ENCODE measurements around the gene ZNF490.
"Not testable (repeated sequence)": the region's sequence is repeated elsewhere in the genome, so short reads cannot be mapped to it uniquely, and the experiment has no call there.

ZNF490 gene

DNA sequence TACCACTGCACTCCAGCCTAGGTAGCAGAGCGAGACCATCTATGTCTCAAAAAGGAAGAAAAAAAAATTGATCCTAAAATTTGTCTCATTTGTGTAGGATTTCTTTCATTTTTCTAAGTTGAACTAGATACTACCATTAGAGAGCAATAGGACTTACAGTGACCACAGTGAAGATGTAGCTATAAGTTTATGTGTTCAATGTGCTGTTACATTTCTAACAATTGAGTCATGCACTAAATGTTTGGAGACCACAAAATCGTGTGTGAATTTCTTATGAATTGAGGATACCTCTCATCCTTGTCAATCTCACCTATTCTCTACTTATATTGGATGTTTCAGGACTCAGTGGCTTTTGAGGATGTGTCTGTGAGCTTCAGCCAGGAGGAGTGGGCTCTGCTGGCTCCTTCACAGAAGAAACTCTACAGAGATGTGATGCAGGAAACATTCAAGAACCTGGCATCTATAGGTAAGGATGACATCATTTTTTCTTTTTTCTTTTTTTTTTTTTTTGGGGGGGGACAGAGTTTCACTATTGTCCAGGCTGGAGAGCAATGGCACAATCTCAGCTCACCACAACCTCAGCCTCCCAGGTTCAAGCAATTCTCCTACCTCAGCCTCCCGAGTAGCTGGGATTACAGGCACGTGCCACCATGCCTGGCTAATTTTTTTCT, 12.9 kb upstream of the ZNF490 start:
- Histone ChIP-seq H3K27ac (ENCODE audit: insufficient read depth, low read length, poor library complexity, severe bottlenecking) (no peak overlapping the region), H3K36me3 (ENCODE audit: control insufficient read depth, insufficient read depth, low read length) (peaks cover 37% of the 10 kb centered on the region), H3K27me3 (replicated peaks; ENCODE audit: control insufficient read depth, insufficient read depth, low read length, poor library complexity, severe bottlenecking) (no peaks in the 10 kb centered on the region), H3K4me3 (ENCODE audit: insufficient read depth, low read depth, low read length, poor library complexity, severe bottlenecking) (no peak overlapping the region), H3K4me1 (ENCODE audit: control insufficient read depth, insufficient read depth, low read length, poor library complexity, severe bottlenecking) (no peaks in the 10 kb centered on the region), H3K9me3 (ENCODE audit: control insufficient read depth, low read length) (peaks cover 4% of the 10 kb centered on the region)
- no peak for DNase-seq

DNA sequence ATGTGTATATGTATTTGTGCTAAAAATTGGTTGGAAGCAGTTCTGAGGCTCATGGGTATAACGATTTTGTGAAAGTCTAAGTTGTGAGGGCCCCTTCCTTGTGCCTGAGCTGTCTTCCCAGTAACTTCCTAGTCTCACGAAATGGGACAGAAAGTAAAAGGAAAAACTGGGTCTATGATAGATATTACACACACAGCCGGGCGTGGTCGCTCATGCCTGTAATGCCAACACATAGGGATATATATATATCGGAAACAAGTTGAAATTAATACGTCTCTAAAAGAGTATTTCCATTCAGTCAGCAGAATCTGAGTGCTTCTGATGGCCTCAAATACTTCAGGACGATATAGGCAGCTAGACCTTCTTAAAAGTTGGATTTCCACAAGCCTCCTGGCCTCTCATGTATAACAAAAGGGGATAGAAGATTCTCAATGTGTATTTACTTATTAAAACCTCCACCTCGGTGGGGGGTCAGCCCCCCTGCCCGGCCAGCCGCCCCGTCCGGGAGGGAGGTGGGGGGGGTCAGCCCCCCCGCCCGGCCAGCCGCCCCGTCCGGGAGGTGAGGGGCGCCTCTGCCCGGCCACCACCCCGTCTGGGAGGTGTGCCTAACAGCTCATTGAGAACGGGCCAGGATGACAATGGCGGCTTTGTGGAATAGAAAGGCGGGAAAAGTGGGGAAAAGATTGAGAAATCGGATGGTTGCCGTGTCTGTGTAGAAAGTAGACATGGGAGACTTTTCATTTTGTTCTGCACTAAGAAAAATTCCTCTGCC, 10.8 kb upstream of the ZNF490 start:
- H3K9me3 ChIP-seq (ENCODE audit: control insufficient read depth, low read length); DNase-seq; H3K4me1 ChIP-seq (ENCODE audit: control insufficient read depth, insufficient read depth, low read length, poor library complexity, severe bottlenecking); H3K4me3 ChIP-seq (ENCODE audit: insufficient read depth, low read depth, low read length, poor library complexity, severe bottlenecking); H3K27ac ChIP-seq (ENCODE audit: insufficient read depth, low read length, poor library complexity, severe bottlenecking); H3K27me3 ChIP-seq (replicated peaks; ENCODE audit: control insufficient read depth, insufficient read depth, low read length, poor library complexity, severe bottlenecking): not testable (repeated sequence)
- peaks cover 17% of the 10 kb centered on the region for H3K36me3 ChIP-seq (ENCODE audit: control insufficient read depth, insufficient read depth, low read length)

DNA sequence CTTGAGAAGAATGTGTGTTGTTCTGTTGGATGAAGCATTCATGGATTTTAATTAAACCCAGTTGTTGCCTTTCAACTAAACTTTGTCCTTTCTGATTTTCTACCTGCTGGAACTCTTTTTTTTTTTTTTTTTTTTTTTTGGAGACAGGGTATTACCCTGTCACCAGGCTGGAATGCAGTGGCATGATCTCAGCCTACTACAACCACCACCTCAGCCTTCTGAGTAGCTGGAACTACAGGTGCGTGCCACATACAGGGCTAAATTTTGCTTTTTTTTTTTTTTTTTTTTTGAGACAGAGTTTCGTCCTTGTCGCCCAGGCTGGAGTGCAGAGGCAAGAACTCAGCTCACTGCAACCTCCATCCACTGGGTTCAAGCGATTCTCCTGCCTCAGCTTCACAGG, 7.0 kb upstream of the ZNF490 start:
- no peaks in the 10 kb centered on the region for H3K36me3 ChIP-seq (ENCODE audit: control insufficient read depth, insufficient read depth, low read length)
- peaks cover 17% of the 10 kb centered on the region for H3K4me1 ChIP-seq (ENCODE audit: control insufficient read depth, insufficient read depth, low read length, poor library complexity, severe bottlenecking)
- H3K27me3 ChIP-seq (replicated peaks; ENCODE audit: control insufficient read depth, insufficient read depth, low read length, poor library complexity, severe bottlenecking): no peaks in the 10 kb centered on the region
- no peaks in the 10 kb centered on the region for H3K9me3 ChIP-seq (ENCODE audit: control insufficient read depth, low read length)
- DNase-seq: no peak
- no peak overlapping the region for H3K4me3 ChIP-seq (ENCODE audit: insufficient read depth, low read depth, low read length, poor library complexity, severe bottlenecking)
- H3K27ac ChIP-seq (ENCODE audit: insufficient read depth, low read length, poor library complexity, severe bottlenecking): no peak overlapping the region

DNA sequence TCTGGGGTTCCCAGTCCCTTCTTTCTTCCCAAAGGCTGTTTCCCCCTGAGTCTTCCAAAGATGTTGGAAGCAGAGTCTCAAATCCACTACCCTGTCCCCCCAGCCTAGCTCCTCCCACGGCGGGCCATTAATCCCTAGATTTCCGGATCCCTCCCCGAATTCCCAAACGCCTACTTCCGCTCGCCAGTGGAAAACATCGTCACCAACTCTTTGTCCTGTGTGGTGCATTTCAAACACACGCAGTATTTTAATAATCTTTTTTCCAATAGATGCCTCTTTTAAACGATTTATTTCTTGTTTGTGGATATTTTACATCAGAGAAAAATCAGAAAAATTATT, 717 bp upstream of the ZNF490 start:
- no peaks in the 10 kb centered on the region for H3K27me3 ChIP-seq (replicated peaks; ENCODE audit: control insufficient read depth, insufficient read depth, low read length, poor library complexity, severe bottlenecking)
- H3K36me3 ChIP-seq (ENCODE audit: control insufficient read depth, insufficient read depth, low read length): no peaks in the 10 kb centered on the region
- peak overlapping the region; percentile 87 for H3K27ac ChIP-seq (ENCODE audit: insufficient read depth, low read length, poor library complexity, severe bottlenecking)
- DNase-seq: no peak
- H3K4me3 ChIP-seq (ENCODE audit: insufficient read depth, low read depth, low read length, poor library complexity, severe bottlenecking): peak overlapping the region; percentile 76
- H3K9me3 ChIP-seq (ENCODE audit: control insufficient read depth, low read length): no peaks in the 10 kb centered on the region
- H3K4me1 ChIP-seq (ENCODE audit: control insufficient read depth, insufficient read depth, low read length, poor library complexity, severe bottlenecking): peaks cover 25% of the 10 kb centered on the region

DNA sequence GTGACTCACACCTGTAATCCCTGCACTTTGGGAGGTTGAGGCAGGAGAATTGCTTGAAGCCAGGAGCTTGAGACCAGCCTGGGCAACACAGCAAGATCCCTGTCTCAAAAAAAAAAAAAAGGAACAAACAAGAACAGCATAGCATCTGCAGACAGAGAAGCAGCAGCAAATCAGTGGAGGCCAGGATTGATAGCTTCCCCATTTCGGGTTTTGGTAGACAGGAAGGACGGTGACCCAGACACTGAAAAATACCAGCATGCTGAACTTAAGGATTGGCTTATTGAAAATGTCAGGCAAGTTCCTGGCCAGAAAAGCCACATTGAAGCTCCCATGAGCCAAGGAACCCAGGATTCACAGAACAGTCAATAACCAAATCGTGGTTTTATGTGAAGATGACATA, 3.0 kb downstream of the ZNF490 start:
- H3K4me1 ChIP-seq (ENCODE audit: control insufficient read depth, insufficient read depth, low read length, poor library complexity, severe bottlenecking): peaks cover 14% of the 10 kb centered on the region
- no peak overlapping the region for H3K27ac ChIP-seq (ENCODE audit: insufficient read depth, low read length, poor library complexity, severe bottlenecking)
- no peaks in the 10 kb centered on the region for H3K27me3 ChIP-seq (replicated peaks; ENCODE audit: control insufficient read depth, insufficient read depth, low read length, poor library complexity, severe bottlenecking)
- H3K4me3 ChIP-seq (ENCODE audit: insufficient read depth, low read depth, low read length, poor library complexity, severe bottlenecking): no peak overlapping the region
- no peak for DNase-seq
- no peaks in the 10 kb centered on the region for H3K9me3 ChIP-seq (ENCODE audit: control insufficient read depth, low read length)
- H3K36me3 ChIP-seq (ENCODE audit: control insufficient read depth, insufficient read depth, low read length): no peaks in the 10 kb centered on the region

DNA sequence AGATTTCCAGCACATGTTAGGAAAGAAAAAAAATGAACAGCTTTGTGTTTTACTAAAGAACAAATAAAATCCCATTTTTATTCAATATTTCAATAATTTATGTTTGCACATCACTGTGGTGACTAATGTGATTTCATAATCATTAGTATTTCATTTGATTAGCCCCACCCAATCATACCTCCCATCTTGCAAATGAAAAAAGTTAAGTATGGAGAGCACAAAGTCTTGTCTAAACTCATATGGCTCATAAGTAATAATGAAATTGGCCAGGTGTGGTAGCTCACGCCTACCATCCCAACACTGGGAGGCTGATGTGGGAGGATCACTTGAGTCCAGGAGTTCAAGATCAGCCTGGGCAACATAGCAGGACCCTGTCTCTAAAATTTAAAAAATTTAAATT, 3.8 kb downstream of the ZNF490 start:
- no peak overlapping the region for H3K27ac ChIP-seq (ENCODE audit: insufficient read depth, low read length, poor library complexity, severe bottlenecking)
- no peaks in the 10 kb centered on the region for H3K27me3 ChIP-seq (replicated peaks; ENCODE audit: control insufficient read depth, insufficient read depth, low read length, poor library complexity, severe bottlenecking)
- H3K4me1 ChIP-seq (ENCODE audit: control insufficient read depth, insufficient read depth, low read length, poor library complexity, severe bottlenecking): peaks cover 5% of the 10 kb centered on the region
- no peaks in the 10 kb centered on the region for H3K9me3 ChIP-seq (ENCODE audit: control insufficient read depth, low read length)
- DNase-seq: no peak
- H3K36me3 ChIP-seq (ENCODE audit: control insufficient read depth, insufficient read depth, low read length): no peaks in the 10 kb centered on the region
- H3K4me3 ChIP-seq (ENCODE audit: insufficient read depth, low read depth, low read length, poor library complexity, severe bottlenecking): no peak overlapping the region

DNA sequence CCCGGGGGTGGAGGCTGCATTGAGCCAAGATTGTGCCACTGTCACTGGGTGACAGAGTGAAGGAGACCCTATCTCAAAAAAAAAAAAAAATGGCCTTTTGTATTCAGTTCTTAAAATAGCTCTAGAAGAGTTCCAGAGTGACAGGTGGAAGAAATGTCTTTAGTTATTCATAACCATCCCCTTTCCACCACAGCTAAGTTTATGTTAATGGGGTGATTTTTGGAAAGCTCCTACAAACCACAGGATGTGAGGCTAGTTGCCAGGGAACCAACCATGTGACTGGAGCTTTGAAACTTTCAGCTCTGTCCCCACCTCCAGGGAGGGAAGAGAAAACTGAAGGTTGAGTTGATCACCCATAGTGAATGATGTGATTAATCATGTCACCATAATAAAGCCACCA, 6.9 kb downstream of the ZNF490 start:
- H3K27ac ChIP-seq (ENCODE audit: insufficient read depth, low read length, poor library complexity, severe bottlenecking): no peak overlapping the region
- H3K27me3 ChIP-seq (replicated peaks; ENCODE audit: control insufficient read depth, insufficient read depth, low read length, poor library complexity, severe bottlenecking): no peaks in the 10 kb centered on the region
- no peak overlapping the region for H3K4me3 ChIP-seq (ENCODE audit: insufficient read depth, low read depth, low read length, poor library complexity, severe bottlenecking)
- peaks cover 5% of the 10 kb centered on the region for H3K4me1 ChIP-seq (ENCODE audit: control insufficient read depth, insufficient read depth, low read length, poor library complexity, severe bottlenecking)
- H3K36me3 ChIP-seq (ENCODE audit: control insufficient read depth, insufficient read depth, low read length): no peaks in the 10 kb centered on the region
- H3K9me3 ChIP-seq (ENCODE audit: control insufficient read depth, low read length): no peaks in the 10 kb centered on the region
- peak in 1 of 3 donors; percentile 27 for DNase-seq

DNA sequence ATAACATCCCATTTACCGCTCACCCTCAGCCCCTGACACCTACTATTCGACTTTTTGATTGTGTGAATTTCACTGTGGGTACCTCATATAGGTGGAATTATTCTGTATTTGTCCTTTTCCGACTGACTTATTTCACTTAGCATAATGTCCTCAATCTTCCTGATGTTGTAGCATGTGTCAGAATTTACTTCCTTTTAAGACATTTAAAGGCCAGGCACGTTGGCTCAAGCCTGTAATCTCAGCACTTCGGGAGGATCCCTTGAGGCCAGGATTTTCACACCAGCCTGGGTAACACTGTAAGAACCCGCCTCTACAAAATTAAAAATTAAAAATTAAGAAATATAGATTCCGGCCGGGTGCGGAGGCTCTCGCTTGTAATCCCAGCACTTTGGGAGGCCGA, 13.0 kb downstream of the ZNF490 start:
- Histone ChIP-seq H3K36me3 (ENCODE audit: control insufficient read depth, insufficient read depth, low read length) (no peaks in the 10 kb centered on the region), H3K27me3 (replicated peaks; ENCODE audit: control insufficient read depth, insufficient read depth, low read length, poor library complexity, severe bottlenecking) (no peaks in the 10 kb centered on the region), H3K4me1 (ENCODE audit: control insufficient read depth, insufficient read depth, low read length, poor library complexity, severe bottlenecking) (no peaks in the 10 kb centered on the region), H3K4me3 (ENCODE audit: insufficient read depth, low read depth, low read length, poor library complexity, severe bottlenecking) (no peak overlapping the region), H3K9me3 (ENCODE audit: control insufficient read depth, low read length) (no peaks in the 10 kb centered on the region), H3K27ac (ENCODE audit: insufficient read depth, low read length, poor library complexity, severe bottlenecking) (no peak overlapping the region)
- DNase-seq: no peak

DNA sequence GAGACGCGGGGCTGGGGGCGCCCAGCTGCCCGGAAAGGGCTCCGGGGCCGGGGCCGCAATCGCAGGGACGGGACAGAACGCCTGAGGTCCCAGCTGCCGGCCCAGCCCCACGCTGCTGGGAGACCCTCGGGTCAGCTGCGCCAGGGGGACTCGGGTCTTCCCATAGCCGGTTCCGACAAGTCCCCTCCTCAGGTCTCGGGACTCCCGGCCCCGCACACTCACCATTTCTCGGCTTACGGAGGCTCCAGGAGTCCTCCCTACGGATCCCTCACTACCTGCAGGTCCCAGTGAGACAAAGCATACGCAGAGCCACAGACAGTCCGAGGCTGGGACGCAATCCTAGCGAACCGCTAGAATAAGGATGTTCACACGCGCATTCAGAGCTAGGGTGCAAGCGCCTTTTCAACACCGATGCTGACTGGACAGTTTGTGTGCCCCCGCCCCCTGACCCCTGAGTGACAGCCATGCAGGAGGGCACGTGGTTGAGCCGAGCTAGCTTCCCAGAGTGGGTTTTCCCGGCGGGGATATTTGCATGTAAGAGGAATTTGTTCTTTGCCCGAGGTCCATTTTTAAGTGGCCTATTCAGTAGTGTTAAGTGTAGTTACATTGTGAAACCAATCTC, 13.6 kb downstream of the ZNF490 start:
- Histone ChIP-seq H3K9me3 (ENCODE audit: control insufficient read depth, low read length) (no peaks in the 10 kb centered on the region), H3K4me1 (ENCODE audit: control insufficient read depth, insufficient read depth, low read length, poor library complexity, severe bottlenecking) (no peaks in the 10 kb centered on the region), H3K27ac (ENCODE audit: insufficient read depth, low read length, poor library complexity, severe bottlenecking) (no peak overlapping the region), H3K36me3 (ENCODE audit: control insufficient read depth, insufficient read depth, low read length) (no peaks in the 10 kb centered on the region), H3K4me3 (ENCODE audit: insufficient read depth, low read depth, low read length, poor library complexity, severe bottlenecking) (no peak overlapping the region), H3K27me3 (replicated peaks; ENCODE audit: control insufficient read depth, insufficient read depth, low read length, poor library complexity, severe bottlenecking) (no peaks in the 10 kb centered on the region)
- DNase-seq: no peak

DNA sequence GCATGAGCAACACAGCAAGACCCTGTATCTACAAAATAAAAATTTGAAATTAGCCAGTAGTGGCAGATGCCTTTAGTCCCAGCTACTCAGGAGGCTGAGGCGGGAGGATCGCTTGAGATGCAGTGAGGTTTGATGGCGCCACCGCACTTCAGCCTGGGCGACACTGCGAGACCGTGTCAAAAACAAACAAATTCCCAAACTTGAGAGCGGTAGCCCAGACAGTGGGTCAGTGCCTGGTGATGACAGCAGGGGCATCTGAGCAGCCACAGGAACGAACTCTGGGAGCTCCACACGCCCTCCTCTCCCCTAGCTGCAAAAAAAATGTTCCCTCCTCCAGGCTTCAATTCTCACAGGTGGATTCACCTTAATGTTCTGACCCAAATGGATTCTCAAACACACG, 14.1 kb downstream of the ZNF490 start:
- Histone ChIP-seq H3K4me1 (ENCODE audit: control insufficient read depth, insufficient read depth, low read length, poor library complexity, severe bottlenecking) (no peaks in the 10 kb centered on the region), H3K27ac (ENCODE audit: insufficient read depth, low read length, poor library complexity, severe bottlenecking) (no peak overlapping the region), H3K9me3 (ENCODE audit: control insufficient read depth, low read length) (no peaks in the 10 kb centered on the region), H3K27me3 (replicated peaks; ENCODE audit: control insufficient read depth, insufficient read depth, low read length, poor library complexity, severe bottlenecking) (no peaks in the 10 kb centered on the region), H3K36me3 (ENCODE audit: control insufficient read depth, insufficient read depth, low read length) (no peaks in the 10 kb centered on the region), H3K4me3 (ENCODE audit: insufficient read depth, low read depth, low read length, poor library complexity, severe bottlenecking) (no peak overlapping the region)
- no peak for DNase-seq

Data from effector memory CD4-positive, alpha-beta T cell (primary cell).